GM18867 (cell line): Measurements from ENCODE around the gene ZSWIM5.
A peak's percentile ranks its signal among the peaks of the same experiment; 100 is the strongest.
"Not testable (repeated sequence)": the region's sequence is repeated elsewhere in the genome, so short reads cannot be mapped to it uniquely, and the experiment has no call there.

Experiments
- ATAC-seq: cut with Tn5 transposase; IDR thresholded peaks from one replicate; pipeline ENCODE4 v1.9.1; 2021; ENCODE audit warnings: mild to moderate bottlenecking, moderate library complexity; ENCODE audit not compliant: unreplicated experiment

The ZSWIM5 gene

GRCh38 chr1:45205910-45206721, at the start of gene ZSWIM5:
Gene ZSWIM5, minus strand, starts transcription at chr1:45206605. Its CDS starts 255 bp downstream, at chr1:45206350.
- ATAC-seq, result peak; percentile 76

- no peak for ATAC-seq
Observed at GRCh38 chr1:45254490-45254889, 48.1 kb upstream of the ZSWIM5 start.

- ATAC-seq, result no peak
Observed at GRCh38 chr1:45250544-45250943, 44.1 kb upstream of the ZSWIM5 start.

GRCh38 chr1:45248004-45248403, 41.6 kb upstream of the ZSWIM5 start:
- not testable (repeated sequence) for ATAC-seq

- no peak for ATAC-seq
Observed at GRCh38 chr1:45246760-45247159, 40.4 kb upstream of the ZSWIM5 start.

GRCh38 chr1:45246359-45246758, 40.0 kb upstream of the ZSWIM5 start:
- ATAC-seq, result not testable (repeated sequence)

- no peak for ATAC-seq
Observed at GRCh38 chr1:45244660-45245059, 38.3 kb upstream of the ZSWIM5 start.

GRCh38 chr1:45243476-45244343, 37.3 kb upstream of the ZSWIM5 start:
- no peak for ATAC-seq

- no peak for ATAC-seq
Observed at GRCh38 chr1:45238846-45239245, 32.4 kb upstream of the ZSWIM5 start.

GRCh38 chr1:45236136-45236535, 29.7 kb upstream of the ZSWIM5 start:
- no peak for ATAC-seq

GRCh38 chr1:45230537-45230936, 24.1 kb upstream of the ZSWIM5 start:
- no peak for ATAC-seq

GRCh38 chr1:45225598-45225997, 19.2 kb upstream of the ZSWIM5 start:
- ATAC-seq, result no peak

GRCh38 chr1:45223710-45224109, 17.3 kb upstream of the ZSWIM5 start:
- not testable (repeated sequence) for ATAC-seq

- no peak for ATAC-seq
Observed at GRCh38 chr1:45221716-45222115, 15.3 kb upstream of the ZSWIM5 start.

- no peak for ATAC-seq
Observed at GRCh38 chr1:45216861-45217260, 10.5 kb upstream of the ZSWIM5 start.

- no peak for ATAC-seq
Observed at GRCh38 chr1:45216200-45216541, 9.8 kb upstream of the ZSWIM5 start.

GRCh38 chr1:45215485-45216199, 9.2 kb upstream of the ZSWIM5 start:
- ATAC-seq, result no peak

GRCh38 chr1:45213892-45214291, 7.5 kb upstream of the ZSWIM5 start:
- ATAC-seq, result no peak

GRCh38 chr1:45211076-45211475, 4.7 kb upstream of the ZSWIM5 start:
- no peak for ATAC-seq

- no peak for ATAC-seq
Observed at GRCh38 chr1:45206808-45207623, 611 bp upstream of the ZSWIM5 start.
